Skeletal muscle cell (primary cell): ENCODE measurements around the gene ENPP4.
A peak's percentile ranks its signal among the peaks of the same experiment; 100 is the strongest.
"Not testable (repeated sequence)": the region's sequence is repeated elsewhere in the genome, so short reads cannot be mapped to it uniquely, and the experiment has no call there.

Source experiments
- DNase-seq: peaks from one replicate; pipeline ENCODE4 v3.0.0-alpha.2; 2010; ENCODE audit warnings: low read depth
- H3K4me3 ChIP-seq: 2 replicates; pipeline ENCODE4 v1.5.1; 2011; ENCODE audit warnings: low read depth, mild to moderate bottlenecking, control low read depth, low read length, moderate library complexity

The ENPP4 gene

GRCh38 chr6:46129629-46130511 is at the start of gene ENPP4:
TSS of gene ENPP4 (plus strand) at chr6:46129989. CDS start at chr6:46139584, 9,595 bp downstream.
- peak within 1 kb of the TSS; percentile 48 for H3K4me3 ChIP-seq
- peak; percentile 4 for DNase-seq

- no peak for DNase-seq
- no peak overlapping the region for H3K4me3 ChIP-seq
These were observed 49.7 kb upstream of the ENPP4 start for GRCh38 chr6:46080111-46080510.

DNA sequence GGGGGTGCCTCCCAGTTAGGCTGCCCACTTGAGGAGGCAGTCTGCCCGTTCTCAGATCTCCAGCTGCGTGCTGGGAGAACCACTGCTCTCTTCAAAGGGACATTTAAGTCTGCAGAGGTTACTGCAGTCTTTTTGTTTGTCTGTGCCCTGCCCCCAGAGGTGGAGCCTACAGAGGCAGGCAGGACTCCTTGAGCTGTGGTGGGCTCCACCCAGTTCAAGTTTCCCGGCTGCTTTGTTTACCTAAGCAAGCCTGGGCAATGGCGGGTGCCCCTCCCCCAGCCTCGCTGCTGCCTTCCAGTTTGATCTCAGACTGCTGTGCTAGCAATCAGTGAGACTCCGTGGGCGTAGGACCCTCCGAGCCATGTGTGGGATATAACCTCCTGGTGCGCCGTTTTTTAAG is 44.1 kb upstream of the ENPP4 start:
- not testable (repeated sequence) for H3K4me3 ChIP-seq, DNase-seq

- peak; percentile 7 for DNase-seq
- H3K4me3 ChIP-seq = no peak overlapping the region
These were observed 39.4 kb upstream of the ENPP4 start for GRCh38 chr6:46090115-46091079.

GRCh38 chr6:46091080-46091478 is 38.7 kb upstream of the ENPP4 start:
- DNase-seq = no peak
- no peak overlapping the region for H3K4me3 ChIP-seq

GRCh38 chr6:46095251-46095650 is 34.5 kb upstream of the ENPP4 start:
- no peak overlapping the region for H3K4me3 ChIP-seq
- DNase-seq = no peak

DNA sequence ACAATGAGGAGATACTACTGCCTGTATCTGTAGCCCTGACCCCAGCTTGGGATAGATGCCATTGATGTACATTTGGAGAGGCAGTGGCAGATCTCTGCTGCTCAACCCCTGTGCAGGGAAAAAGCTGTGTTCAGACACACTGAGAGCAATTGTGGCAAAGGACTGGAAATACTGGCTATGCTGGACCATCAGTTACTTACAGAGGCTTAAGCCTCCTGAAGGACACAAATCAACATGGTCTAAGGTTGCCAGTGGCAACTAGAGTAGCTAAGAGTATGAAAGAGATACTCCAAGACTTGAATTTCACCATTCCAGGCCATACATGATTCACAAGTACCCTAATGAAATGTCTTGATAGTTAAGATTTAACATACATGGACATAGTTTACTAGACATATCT is 32.4 kb upstream of the ENPP4 start:
- no peak overlapping the region for H3K4me3 ChIP-seq
- DNase-seq = no peak

- DNase-seq = no peak
These were observed 31.1 kb upstream of the ENPP4 start for GRCh38 chr6:46098678-46099077.

DNA sequence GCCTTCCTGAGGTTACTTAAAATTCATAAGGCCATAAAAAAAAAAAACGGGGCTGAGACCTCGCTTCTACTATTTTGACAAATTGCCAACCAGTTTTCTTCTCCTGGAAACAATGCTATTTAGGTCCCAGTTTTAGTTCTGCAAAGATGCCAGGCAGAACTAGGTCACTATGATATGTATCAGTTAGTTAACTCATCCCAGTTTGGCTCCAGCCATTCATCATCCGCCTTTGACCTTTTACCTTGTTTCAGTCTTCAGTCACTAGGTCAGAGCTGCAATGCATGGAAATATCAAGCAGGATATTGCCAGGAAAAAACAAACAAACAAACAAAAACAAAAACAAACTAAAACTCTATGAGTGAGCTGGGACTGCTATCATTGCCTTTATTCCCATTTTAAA is 29.8 kb upstream of the ENPP4 start:
- no peak overlapping the region for H3K4me3 ChIP-seq
- DNase-seq = no peak

More at GRCh38 chr6:46098678-46099077, 31.1 kb upstream of the ENPP4 start:
- H3K4me3 ChIP-seq = no peak overlapping the region

- no peak overlapping the region for H3K4me3 ChIP-seq
- DNase-seq = no peak
These were observed 27.7 kb upstream of the ENPP4 start for GRCh38 chr6:46102123-46102522.

DNA sequence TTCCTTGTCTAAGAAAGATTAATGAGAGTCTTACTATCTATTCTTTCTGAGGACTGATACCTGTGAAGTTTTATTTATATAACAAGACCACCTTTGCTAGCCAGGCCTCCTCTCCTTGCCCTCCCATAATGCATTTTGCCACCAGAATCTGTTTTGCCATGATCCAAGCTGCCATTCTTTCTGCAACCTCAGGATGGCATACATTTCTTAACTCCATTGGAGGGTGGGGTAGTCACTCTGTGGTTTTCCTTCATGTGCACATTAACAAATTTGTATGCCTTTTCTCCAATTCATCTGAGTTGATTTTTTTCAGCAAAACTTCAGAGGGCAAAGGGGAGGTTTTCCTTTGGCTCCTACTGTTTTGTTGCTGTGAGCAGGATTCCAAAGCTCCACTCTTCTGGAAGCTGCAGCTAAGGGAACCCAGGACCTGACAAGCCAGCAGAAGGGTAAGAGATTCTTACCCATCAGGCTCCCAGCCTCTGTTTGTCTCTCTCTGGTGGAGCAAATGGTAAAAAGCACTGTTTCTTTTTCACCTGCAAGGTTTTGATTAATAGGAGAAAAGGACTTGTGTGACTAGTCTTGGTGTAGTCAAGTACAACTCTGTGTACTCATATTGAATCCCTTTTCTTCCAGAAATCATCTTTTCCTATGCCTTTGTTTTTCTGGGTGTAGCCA is 26.2 kb upstream of the ENPP4 start:
- DNase-seq = no peak
- H3K4me3 ChIP-seq = no peak overlapping the region

- H3K4me3 ChIP-seq = no peak overlapping the region
- no peak for DNase-seq
These were observed 25.6 kb upstream of the ENPP4 start for GRCh38 chr6:46104209-46104608.

- H3K4me3 ChIP-seq = no peak overlapping the region
- DNase-seq = no peak
These were observed 24.2 kb upstream of the ENPP4 start for GRCh38 chr6:46105568-46105967.

GRCh38 chr6:46113370-46113769 is 16.4 kb upstream of the ENPP4 start:
- H3K4me3 ChIP-seq = no peak overlapping the region
- no peak for DNase-seq

DNA sequence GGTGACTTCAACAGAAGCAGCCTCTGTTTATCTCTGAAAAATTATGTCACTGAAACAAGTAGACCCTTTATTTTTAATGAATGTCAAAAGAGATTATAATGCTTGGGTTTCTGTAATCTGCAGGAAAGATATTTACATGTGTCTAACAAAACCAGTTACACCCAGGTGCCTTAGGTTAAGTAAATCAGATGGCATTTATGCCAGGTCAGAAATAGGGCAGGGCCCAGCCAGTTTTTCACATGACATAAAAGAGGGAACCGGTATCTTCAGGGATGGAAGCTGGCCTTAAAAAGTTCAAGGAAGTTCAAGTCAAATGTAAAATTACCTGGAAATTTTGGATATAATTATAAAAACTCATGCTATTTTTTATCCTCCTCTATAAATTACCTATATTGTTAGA is 14.2 kb upstream of the ENPP4 start:
- no peak for DNase-seq
- no peak overlapping the region for H3K4me3 ChIP-seq

DNA sequence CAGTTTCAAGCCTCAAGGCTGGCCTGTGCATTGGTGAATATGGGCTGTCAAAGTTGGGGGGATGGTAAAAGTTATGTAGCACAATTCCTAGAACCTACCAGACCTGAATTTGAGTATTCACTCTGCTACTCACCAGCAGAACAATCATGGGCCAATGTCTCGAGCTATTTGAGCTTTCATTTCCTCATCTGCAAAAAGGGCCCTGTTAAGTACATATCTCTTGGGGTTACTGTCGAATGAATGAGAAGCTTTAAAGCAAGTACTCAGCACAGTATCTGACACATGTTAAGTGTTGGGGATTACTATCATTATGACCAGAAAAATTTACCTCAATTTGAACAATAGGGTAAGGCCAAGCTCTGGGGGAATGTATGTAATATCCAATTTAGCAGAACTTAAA is 13.5 kb upstream of the ENPP4 start:
- no peak overlapping the region for H3K4me3 ChIP-seq
- DNase-seq = no peak

DNA sequence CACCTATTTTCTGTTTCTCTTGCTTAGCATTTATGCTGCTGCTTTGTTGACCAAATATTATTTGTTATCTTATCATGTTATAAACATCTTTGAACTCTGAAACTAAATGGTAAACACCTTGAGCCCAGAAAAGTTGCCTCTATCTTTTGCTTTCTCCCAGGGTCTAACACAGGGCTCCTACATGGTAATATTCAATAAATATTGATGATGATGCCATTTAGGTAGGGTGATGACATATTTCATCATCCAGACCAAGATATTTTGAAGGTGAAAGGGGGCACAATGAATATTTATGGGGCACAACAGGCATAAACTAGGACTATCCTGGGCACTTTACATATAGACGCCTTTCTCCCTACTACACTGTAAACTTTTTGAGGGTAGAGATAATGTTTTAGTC is 11.6 kb upstream of the ENPP4 start:
- DNase-seq = no peak
- H3K4me3 ChIP-seq = no peak overlapping the region

DNA sequence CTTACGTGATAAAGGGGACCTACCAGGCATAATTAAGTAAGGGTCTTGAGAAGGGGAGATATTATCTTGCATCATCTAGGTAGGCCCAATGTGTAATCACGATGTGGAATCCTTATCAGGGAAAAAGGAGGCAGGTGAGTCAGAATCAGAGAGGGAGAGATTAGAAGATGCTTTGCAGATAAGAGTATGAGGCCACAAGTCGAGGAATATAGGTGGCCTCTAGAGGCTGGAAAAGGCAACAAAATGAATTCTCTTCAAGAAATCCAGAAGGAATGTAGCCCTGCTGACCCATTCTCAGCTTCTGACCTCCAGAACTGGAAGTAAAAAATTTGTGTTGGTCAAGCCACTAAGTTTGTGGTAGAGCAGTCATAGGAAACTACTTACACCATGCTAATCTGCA is 11.0 kb upstream of the ENPP4 start:
- H3K4me3 ChIP-seq = no peak overlapping the region
- DNase-seq = no peak

- not testable (repeated sequence) for DNase-seq, H3K4me3 ChIP-seq
These were observed 10.1 kb upstream of the ENPP4 start for GRCh38 chr6:46119679-46120078.

DNA sequence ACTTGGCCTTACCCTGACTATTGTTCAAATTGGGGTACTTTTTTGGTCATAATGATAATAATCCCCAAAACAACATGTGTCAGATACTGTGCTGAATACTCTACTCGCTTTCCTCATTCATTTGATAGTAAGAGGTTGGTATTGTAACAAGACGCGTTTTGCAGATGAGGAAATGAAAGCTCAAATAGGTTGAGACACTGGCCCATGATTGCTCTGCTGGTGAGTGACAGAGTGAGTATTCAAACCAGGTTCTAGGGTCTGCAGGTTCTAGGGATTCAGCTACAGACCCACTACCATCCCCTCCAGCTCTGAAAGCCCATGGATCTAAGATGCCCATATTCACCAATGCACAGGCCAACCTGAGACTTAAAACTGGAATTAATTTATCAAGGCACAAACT is 1.3 kb upstream of the ENPP4 start:
- DNase-seq = no peak
- H3K4me3 ChIP-seq = no peak overlapping the region
